ENCODE results near the gene ZSWIM4. TPM values are rescaled to one million over a fixed set of nuclear protein-coding genes. Genes with fewer than 3 reads are reported as not detected.

Gene ZSWIM4
- polyA plus RNA-seq, 4 donors, result 6.8 to 11.6 (median 8.5) TPM

- no peak for DNase-seq (ENCODE audit: low read depth in 4 of 4, low spot score in 3 of 4)
These were observed 70.6 kb downstream of the ZSWIM4 start for GRCh38 chr19:13865571-13866462.

DNA sequence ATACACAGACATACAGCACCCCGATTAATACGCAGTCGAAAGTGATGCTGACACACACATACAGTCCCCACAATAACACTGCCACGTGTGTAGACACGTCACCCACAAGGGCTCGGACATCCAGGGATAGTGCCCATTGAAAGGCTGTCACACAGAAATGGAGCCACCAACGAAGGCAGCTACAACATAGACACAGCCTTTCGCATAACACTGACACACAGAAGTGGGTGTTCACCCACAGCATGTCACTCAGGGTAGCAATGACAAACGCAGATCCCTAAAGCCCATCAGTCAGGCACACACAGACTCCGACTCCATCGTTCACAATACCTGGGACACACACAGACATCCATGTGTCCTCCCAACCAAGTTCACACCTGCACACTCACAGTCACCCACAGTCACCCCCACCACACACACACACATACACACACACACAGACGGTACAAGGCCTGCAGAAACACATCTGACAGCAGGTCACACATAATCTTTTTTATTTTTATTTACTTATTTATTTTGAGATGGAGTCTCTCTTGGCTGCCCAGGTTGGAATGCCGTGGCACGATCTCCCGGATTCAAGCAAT lies 71.3 kb downstream of the ZSWIM4 start:
- DNase-seq (ENCODE audit: low read depth in 4 of 4, low spot score in 3 of 4), result no peak

- DNase-seq (ENCODE audit: low read depth in 4 of 4, low spot score in 3 of 4), result no peak
These were observed 73.4 kb downstream of the ZSWIM4 start for GRCh38 chr19:13868663-13869062.

GRCh38 chr19:13869281-13869680 lies 74.0 kb downstream of the ZSWIM4 start:
- DNase-seq (ENCODE audit: low read depth in 4 of 4, low spot score in 3 of 4), result no peak

DNA sequence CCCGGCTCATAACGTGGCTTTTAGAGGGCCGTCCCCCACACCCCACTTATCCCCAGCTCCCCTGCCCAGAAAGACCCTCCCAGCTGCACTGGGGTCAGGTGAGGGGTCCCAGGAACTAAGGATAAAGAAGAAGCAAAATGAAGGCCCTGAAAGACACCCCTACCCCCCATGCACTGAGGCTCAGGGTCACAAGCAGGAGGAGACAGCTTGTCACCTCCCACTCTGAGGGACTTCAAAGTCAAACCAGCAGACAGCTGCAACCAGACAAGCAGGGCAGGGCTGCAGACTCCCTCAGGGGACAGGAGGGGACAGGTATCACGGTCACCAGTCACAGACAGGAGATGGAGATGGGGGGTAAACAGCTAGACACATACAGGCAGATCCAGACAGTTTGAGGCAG lies 75.6 kb downstream of the ZSWIM4 start:
- no peak for DNase-seq (ENCODE audit: low read depth in 4 of 4, low spot score in 3 of 4)

- no peak for DNase-seq (ENCODE audit: low read depth in 4 of 4, low spot score in 3 of 4)
These were observed 77.1 kb downstream of the ZSWIM4 start for GRCh38 chr19:13872339-13872694.

GRCh38 chr19:13872695-13873389 lies 77.6 kb downstream of the ZSWIM4 start:
- DNase-seq (ENCODE audit: low read depth in 4 of 4, low spot score in 3 of 4), result no peak

DNA sequence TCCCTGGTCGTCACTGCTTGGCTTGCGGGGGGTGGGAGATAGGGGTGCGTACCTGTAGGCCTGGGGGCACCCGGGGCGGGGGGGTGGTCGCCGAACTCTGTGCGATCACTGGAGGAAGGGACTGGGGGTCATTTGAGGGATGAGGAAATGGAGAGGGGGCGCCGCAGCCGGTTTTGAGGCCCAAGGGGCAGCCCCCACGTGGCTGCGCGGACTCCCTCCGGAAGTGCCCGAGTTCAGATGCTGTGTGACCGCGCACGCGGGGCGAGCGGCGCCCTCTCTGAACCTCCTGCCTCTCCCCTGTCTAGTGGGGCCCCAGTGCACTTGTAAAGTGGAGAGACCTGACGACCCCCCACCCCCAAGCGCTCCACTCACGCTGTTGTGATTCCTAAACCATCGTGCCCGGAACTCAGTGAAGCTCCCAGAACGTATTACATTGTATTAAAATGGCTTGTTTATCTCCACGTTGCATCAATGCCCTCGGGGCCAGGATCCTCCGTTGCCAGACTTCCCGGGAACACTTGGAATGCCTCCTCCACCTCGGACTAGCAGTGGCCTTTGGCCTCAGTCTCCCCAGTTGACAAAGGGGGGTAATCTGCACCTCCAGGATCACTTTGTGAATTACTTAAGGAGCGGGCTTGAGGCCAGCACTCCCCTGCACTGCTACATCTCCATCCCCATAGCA lies 78.7 kb downstream of the ZSWIM4 start:
- DNase-seq (ENCODE audit: low read depth in 4 of 4, low spot score in 3 of 4), result no peak

DNA sequence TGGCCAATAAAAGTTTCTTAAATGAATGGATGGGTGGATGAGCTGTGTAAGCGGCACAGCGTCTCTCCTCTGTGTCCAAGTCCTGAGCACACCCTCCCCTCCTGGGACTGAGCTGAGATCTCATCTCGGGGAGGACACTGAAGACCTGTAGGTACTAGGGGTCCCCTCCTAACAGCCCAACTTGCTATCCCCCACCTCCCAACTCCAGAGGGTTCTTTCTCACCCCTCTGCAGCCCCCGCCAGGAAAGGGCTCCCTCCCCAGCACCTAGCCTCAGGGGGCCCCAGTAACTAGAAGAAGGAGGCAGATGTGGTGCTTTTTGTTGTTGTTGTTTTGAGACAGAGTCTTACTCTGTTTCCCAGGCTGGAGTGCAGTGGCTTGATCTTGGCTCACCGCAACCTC lies 80.6 kb downstream of the ZSWIM4 start:
- DNase-seq (ENCODE audit: low read depth in 4 of 4, low spot score in 3 of 4), result no peak

DNA sequence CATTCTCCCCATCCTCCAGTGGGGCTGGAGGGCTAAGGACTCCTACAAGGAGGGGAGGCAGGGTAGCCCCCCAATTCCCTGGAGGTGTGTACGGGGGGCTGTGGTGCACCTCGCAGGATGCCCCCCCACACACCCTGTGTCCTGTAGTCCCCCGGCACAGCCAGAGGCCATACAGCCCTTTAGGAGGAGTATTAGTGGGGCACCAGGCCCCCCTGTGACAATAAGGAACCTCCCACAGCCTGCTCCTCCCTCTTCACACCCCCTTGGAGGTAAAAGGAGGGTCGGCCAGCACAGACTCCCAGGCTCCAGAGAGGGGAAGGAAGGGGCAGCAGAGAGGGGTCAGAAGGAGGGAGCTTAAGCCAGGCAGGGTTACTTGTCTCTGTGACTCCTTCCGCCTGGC lies 81.6 kb downstream of the ZSWIM4 start, which contains the start of gene NANOS3:
TSS of gene NANOS3 (plus strand) at position 301 of the 400 bp plus-strand sequence. CDS start 115 bp downstream, outside the sequence.
- DNase-seq (ENCODE audit: low read depth in 4 of 4, low spot score in 3 of 4), result no peak

- DNase-seq (ENCODE audit: low read depth in 4 of 4, low spot score in 3 of 4), result no peak
These were observed 82.1 kb downstream of the ZSWIM4 start for GRCh38 chr19:13877303-13877702.

DNA sequence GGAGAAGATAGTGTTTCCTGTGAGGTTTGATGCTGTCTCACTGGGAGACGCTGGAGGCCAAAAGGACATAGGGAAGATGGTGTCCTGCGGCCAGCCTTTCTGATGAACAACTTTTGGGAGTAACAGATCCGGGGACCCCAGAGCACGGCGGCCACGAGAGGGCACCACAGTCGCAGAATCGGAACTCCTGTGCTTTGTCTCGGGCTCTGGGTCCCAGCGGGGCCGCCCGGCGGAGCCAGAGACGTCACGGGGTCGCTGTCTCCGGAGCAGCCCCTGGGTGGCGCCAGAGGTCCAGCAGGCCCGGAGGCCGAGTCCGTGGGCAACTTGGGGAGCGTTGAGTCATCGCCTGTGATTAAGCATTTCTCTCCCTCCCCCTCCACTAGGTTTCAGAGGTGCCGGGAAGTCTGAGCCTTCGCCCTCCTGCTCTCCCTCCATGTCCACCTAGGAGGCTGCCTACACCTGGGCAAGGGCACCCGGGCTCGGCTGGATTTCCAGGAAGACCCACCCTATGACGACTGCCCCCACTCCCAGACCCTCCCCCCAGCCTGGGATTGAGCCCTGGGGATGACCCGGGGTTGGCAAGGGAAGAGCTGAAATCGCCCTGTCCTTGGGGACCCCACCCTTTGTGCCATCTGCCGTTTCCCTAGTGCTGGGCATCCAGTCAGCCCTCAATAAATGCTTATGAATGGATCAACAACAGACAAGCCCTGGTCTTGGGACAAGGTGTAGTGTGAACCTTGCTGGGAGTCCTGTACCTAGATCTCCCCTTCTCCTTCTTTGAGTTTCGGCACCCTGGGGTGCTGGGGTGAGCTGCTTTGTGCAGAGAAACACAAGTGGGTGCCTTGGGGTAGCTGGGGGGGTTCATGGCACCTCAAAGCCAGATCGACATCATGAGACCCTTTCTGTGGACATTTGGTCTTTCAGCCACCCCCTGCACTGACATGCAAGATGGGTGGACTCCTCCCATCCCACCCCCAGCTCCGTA lies 85.1 kb downstream of the ZSWIM4 start:
- DNase-seq (ENCODE audit: low read depth in 4 of 4, low spot score in 3 of 4), result peak; percentile 84 to 93 (median 88)

GRCh38 chr19:13881251-13881691 lies 86.0 kb downstream of the ZSWIM4 start:
- no peak for DNase-seq (ENCODE audit: low read depth in 4 of 4, low spot score in 3 of 4)

Other genes starting within 250 kb of the ZSWIM4 start
- gene MRI1, start 30.9 kb upstream of the ZSWIM4 start, polyA plus RNA-seq (ENCODE audit: insufficient read length in 4 of 4), result 10 to 100 TPM; 18.2 to 32.1 (median 25.8) TPM
- gene C19orf53, start 21.0 kb upstream of the ZSWIM4 start, polyA plus RNA-seq (ENCODE audit: insufficient read length in 4 of 4), result 100 to 1,000 TPM; 115 to 132 (median 124) TPM
- gene NANOS3, start 81.7 kb downstream of the ZSWIM4 start, polyA plus RNA-seq (ENCODE audit: insufficient read length in 4 of 4), result 1 to 10 TPM; 1.6 to 2.1 (median 1.8) TPM
- 1 to 10 TPM; 4.8 to 6.6 (median 5.0) TPM for gene BRME1, start 110.7 kb downstream of the ZSWIM4 start, polyA plus RNA-seq (ENCODE audit: insufficient read length in 4 of 4)
- gene CC2D1A, start 110.8 kb downstream of the ZSWIM4 start, polyA plus RNA-seq (ENCODE audit: insufficient read length in 4 of 4), result 10 to 100 TPM; 23.9 to 30.4 (median 27.6) TPM
- 1 to 10 TPM in 2 of 4 donors, under 1 TPM in 2; 0.84 to 1.6 (median 1.1) TPM for gene PODNL1, start 143.0 kb downstream of the ZSWIM4 start, polyA plus RNA-seq (ENCODE audit: insufficient read length in 4 of 4)
- 10 to 100 TPM; 33.3 to 41.3 (median 36.2) TPM for gene DCAF15, start 157.1 kb downstream of the ZSWIM4 start, polyA plus RNA-seq (ENCODE audit: insufficient read length in 4 of 4)
- gene RFX1, start 210.9 kb downstream of the ZSWIM4 start, polyA plus RNA-seq (ENCODE audit: insufficient read length in 4 of 4), result 10 to 100 TPM in 3 of 4 donors, 1 to 10 TPM in 1; 9.5 to 15.8 (median 11.6) TPM
- gene RLN3, start 232.7 kb downstream of the ZSWIM4 start, polyA plus RNA-seq (ENCODE audit: insufficient read length in 4 of 4), result not detected
- gene IL27RA, start 236.3 kb downstream of the ZSWIM4 start, polyA plus RNA-seq (ENCODE audit: insufficient read length in 4 of 4), result 1 to 10 TPM; 6.5 to 8.2 (median 7.3) TPM

Data from right renal pelvis (tissue), 4 donors.